ENCODE results near the gene FBXO40. TPM values are rescaled to one million over a fixed set of nuclear protein-coding genes. Genes with fewer than 3 reads are reported as not detected.
A peak's percentile ranks its signal among the peaks of the same experiment; 100 is the strongest.

FBXO40 gene
- total RNA-seq, 1 experiment from 2014 or later: not detected

- DNase-seq (ENCODE audit: extremely low read depth, low read depth): no peak
Observed at GRCh38 chr3:121604759-121605158, 11.6 kb downstream of the FBXO40 start.

GRCh38 chr3:121606106-121606505, 12.9 kb downstream of the FBXO40 start:
- no peak for DNase-seq (ENCODE audit: extremely low read depth, low read depth)

- no peak for DNase-seq (ENCODE audit: extremely low read depth, low read depth)
Observed at GRCh38 chr3:121619691-121620090, 26.5 kb downstream of the FBXO40 start.

DNA sequence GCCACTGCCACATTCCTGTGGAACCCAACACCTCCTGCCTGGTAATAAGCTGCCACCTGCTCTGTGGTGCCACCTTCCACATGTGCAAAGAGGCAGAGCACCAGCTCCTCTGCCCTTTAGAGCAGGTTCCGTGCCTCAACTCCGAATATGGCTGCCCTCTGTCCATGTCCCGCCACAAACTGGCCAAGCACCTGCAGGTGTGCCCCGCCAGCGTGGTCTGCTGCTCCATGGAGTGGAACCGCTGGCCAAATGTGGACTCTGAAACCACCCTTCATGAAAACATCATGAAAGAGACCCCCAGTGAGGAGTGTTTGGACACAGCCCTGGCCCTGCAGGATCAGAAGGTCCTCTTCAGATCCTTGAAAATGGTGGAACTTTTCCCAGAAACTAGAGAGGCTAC, 28.3 kb downstream of the FBXO40 start:
- DNase-seq (ENCODE audit: extremely low read depth, low read depth): no peak

GRCh38 chr3:121624147-121624899, 31.1 kb downstream of the FBXO40 start:
- no peak for DNase-seq (ENCODE audit: extremely low read depth, low read depth)

DNA sequence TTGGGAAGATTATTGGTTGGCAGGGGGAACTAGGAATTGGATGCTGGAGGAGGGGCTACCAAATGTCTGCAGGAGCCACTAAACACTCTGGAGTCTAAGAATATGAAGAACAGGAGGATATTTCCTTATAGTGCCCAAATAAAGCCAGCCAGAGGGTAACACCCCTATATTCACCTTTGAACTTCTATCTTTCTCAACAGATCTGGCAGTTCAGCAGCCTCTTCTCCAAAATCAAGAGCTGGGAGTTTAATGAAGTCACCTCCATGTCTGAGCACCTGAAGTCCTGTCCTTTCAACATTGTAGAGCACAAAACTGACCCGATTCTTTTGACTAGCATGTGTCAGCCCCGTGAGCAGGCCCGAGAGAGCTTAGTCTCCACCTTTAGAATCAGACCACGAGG, 33.3 kb downstream of the FBXO40 start:
- no peak for DNase-seq (ENCODE audit: extremely low read depth, low read depth)

DNA sequence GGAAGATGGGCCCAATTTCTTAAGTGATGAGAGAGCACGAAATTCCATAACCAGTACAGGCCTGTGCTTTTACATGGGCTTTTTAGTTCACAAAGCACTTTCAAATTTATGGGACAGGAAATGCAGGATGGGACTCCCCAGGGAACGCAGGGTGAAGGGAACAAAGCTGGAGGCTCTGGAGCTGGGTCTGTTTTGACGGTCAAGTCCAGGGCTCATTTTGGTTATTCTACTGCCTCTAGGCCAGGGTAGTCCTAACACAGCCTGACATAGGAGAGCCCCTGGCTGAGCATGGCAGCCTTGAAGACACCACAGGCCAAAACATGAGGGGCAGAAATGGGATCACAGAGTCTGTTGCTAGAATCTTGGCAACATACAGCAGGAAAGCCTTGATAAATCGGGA, 34.0 kb downstream of the FBXO40 start:
- DNase-seq (ENCODE audit: extremely low read depth, low read depth): no peak

GRCh38 chr3:121627622-121628021, 34.4 kb downstream of the FBXO40 start:
- DNase-seq (ENCODE audit: extremely low read depth, low read depth): no peak

- DNase-seq (ENCODE audit: extremely low read depth, low read depth): no peak
Observed at GRCh38 chr3:121629601-121630000, 36.4 kb downstream of the FBXO40 start.

DNA sequence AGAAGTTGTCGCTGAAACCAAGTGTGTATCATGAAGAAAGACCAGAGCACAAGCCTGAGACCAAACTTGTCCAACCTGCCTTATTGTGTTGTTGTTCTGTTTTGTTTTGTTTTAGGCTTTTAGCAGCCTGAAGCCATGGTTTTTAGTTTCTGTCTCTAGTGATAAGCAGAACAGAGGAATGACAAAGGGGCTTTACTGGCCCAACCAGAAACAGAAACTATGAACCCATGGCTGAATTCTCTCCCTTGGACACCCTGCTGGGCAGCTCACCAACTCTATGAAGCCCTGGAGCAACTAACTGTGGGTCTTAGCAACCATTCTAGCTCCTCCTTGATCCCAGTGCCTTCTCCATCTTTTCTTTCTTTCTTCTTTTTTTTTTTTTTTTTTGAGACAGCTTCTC, 37.2 kb downstream of the FBXO40 start:
- DNase-seq (ENCODE audit: extremely low read depth, low read depth): no peak

DNA sequence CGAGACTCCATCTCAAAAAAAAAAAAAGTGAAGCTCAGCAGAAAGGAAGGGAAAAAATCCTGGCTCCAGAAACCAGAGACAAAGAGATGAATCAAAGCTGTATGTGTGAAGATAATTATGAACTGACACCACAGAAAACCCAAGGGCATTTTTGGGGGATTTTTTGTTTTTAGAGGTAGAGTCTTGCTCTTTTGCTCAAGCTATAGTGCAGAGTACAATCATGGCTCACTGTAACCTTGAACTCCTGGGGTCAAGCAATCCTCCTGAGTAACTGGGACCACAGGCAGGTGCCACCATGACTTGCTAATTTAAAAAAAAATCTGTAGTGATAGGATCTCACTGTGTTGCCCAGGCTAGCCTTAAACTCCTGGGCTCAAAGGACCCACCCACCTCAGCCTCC, 44.7 kb downstream of the FBXO40 start:
- DNase-seq (ENCODE audit: extremely low read depth, low read depth): no peak

- DNase-seq (ENCODE audit: extremely low read depth, low read depth): no peak
Observed at GRCh38 chr3:121641127-121641526, 47.9 kb downstream of the FBXO40 start.

DNA sequence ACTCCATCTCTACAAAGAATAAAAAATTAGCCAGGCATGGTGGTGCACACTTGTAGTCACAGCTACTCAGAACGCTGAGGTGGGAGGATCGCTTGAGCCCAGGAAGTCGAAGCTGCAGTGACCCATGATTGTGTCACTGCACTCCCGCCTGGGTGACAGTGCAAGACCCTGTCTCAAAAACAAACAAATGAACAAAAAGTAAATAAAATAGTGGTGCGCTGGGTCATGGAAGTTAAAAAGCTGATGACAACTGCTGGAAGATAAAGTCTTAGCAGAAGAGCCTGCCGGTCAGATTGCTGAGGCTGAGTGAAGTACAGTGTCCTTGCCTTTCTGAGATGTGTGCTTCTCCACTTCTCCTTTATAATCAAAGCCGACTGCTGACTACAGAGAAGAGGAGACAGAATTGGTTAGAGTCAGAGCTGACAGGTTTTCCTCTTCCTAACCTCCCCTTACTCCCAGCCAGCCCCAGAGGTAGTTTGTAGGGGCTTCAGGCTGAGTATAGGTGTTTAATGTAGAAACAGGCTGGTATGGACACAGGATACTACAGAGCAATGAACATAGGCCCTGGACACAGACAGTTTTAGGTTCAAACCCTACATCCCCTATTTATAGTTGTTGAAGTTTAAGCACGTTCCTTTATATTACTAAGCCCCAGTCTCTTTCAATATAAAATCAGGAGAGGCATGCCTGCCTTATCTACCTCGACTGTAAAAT, 49.6 kb downstream of the FBXO40 start:
- no peak for DNase-seq (ENCODE audit: extremely low read depth, low read depth)

DNA sequence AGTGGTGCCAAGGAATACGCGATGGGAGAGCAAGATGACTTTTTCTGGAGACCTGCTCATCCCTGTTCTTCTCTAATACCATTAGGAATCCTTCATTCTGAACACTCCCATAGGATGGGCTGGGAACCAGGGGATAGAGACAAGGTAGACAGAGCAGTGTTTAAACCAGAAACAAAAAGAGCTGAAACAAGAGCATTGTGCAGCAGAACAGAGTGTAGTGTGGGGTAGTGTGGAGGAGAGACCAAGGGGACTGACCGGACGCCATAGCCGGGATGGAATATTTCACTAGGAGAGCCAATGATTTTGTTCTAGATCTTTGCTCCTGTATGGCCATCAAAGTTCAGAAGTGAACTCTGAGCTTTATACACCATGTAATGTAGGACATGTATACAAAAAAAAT, 51.9 kb downstream of the FBXO40 start:
- DNase-seq (ENCODE audit: extremely low read depth, low read depth): no peak

DNA sequence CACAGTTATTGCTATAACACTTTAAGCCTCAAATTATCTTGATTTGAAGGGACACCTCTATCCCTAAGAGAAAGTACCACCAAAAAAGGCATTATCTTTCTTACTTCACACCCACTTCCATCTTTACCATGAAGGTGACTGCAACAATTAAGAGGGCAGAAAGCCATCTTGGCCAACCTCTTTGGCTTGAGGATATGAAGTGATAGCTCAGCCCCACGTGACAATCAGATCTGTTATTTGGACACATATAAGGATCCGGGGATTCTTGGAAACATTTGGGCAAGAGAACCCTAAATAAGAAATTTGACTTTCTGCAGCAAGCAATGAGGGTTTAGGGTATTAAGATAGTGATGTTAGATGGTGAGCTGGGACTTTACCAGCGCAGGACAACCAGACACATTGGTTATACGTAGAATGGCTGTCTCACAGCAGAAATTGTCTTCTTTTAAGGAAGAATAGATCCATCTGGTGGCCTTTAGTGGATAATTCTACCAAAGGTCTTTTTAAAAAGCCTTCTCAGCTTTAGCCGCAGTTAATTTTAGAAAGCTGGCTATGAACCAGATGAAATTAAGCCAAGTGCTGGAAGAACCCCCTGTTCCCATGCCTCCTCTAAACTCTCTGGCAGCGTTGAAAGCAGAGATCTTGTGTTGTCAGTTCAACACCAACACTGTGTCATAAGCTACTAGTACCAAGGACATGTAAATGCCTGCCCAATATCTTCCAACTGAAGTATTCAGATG, 55.2 kb downstream of the FBXO40 start:
- DNase-seq (ENCODE audit: extremely low read depth, low read depth): no peak

DNA sequence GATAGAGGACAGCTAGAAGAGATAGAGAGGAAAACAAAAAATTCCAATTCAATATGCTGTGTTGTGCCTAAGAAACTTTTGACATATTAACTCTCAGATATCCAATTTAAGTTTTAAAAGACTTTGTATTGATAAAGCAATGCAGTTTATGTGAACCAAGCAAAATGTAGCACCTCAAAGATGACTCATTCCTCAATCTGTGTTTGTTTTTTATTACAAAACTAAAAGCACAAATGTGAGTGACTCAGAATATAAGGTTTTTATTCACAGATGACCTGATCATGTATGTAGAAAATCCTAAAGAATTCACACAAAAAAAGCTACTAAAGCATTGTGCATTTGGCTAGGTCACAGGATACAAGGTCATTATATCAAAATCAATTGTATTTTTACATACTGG, 56.5 kb downstream of the FBXO40 start:
- no peak for DNase-seq (ENCODE audit: extremely low read depth, low read depth)

GRCh38 chr3:121651684-121652083, 58.5 kb downstream of the FBXO40 start:
- peak; percentile 40 for DNase-seq (ENCODE audit: extremely low read depth, low read depth)

GRCh38 chr3:121654493-121655385, 61.6 kb downstream of the FBXO40 start:
- no peak for DNase-seq (ENCODE audit: extremely low read depth, low read depth)

GRCh38 chr3:121658716-121659435, 65.7 kb downstream of the FBXO40 start:
- DNase-seq (ENCODE audit: extremely low read depth, low read depth): no peak

DNA sequence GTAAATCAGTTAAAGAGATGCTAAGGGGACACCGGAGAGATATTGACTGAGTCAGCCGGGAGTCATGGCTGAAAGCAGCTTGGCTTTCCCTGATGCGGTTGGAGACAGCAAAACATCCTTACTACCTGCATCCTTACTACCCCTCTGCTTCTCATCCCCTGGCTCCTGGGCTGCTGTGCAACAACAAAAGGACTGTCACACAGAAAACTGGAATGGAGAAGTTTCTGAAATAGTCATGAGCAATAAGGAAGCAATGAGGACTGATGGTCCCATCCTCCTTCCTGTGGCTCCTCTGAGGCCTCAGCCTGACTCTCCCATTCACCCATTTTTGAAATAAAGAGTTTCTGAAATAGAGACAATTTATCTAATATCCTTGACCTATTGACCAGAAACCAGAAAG, 66.4 kb downstream of the FBXO40 start:
- DNase-seq (ENCODE audit: extremely low read depth, low read depth): no peak
